ENCODE measurements around the gene LAMA3.

The LAMA3 gene

GRCh38 chr18:23934252-23934651, 245.0 kb downstream of the LAMA3 start:
- Histone ChIP-seq H3K4me3 (ENCODE audit: low read depth, low read length) (no peak overlapping the region), H3K4me1 (ENCODE audit: control insufficient read depth, insufficient read depth, low read length) (no peaks in the 10 kb centered on the region), H3K27me3 (ENCODE audit: control insufficient read depth, insufficient read depth, low read length) (no peaks in the 10 kb centered on the region), H3K9ac (ENCODE audit: low read depth, low read length) (no peak overlapping the region), H3K36me3 (ENCODE audit: control insufficient read depth, insufficient read depth, low read length) (no peaks in the 10 kb centered on the region), H3K9me3 (ENCODE audit: control insufficient read depth, insufficient read depth, low read length) (no peaks in the 10 kb centered on the region)

GRCh38 chr18:23934863-23935262, 245.6 kb downstream of the LAMA3 start:
- H3K36me3 ChIP-seq (ENCODE audit: control insufficient read depth, insufficient read depth, low read length) = no peaks in the 10 kb centered on the region
- no peak overlapping the region for H3K9ac ChIP-seq (ENCODE audit: low read depth, low read length)
- no peaks in the 10 kb centered on the region for H3K27me3 ChIP-seq (ENCODE audit: control insufficient read depth, insufficient read depth, low read length)
- H3K4me1 ChIP-seq (ENCODE audit: control insufficient read depth, insufficient read depth, low read length) = no peaks in the 10 kb centered on the region
- no peak overlapping the region for H3K4me3 ChIP-seq (ENCODE audit: low read depth, low read length)
- no peaks in the 10 kb centered on the region for H3K9me3 ChIP-seq (ENCODE audit: control insufficient read depth, insufficient read depth, low read length)

- H3K9ac ChIP-seq (ENCODE audit: low read depth, low read length) = no peak overlapping the region
- H3K27me3 ChIP-seq (ENCODE audit: control insufficient read depth, insufficient read depth, low read length) = no peaks in the 10 kb centered on the region
- no peak overlapping the region for H3K4me3 ChIP-seq (ENCODE audit: low read depth, low read length)
- no peaks in the 10 kb centered on the region for H3K4me1 ChIP-seq (ENCODE audit: control insufficient read depth, insufficient read depth, low read length)
- H3K36me3 ChIP-seq (ENCODE audit: control insufficient read depth, insufficient read depth, low read length) = no peaks in the 10 kb centered on the region
- H3K9me3 ChIP-seq (ENCODE audit: control insufficient read depth, insufficient read depth, low read length) = no peaks in the 10 kb centered on the region
Observed at GRCh38 chr18:23935804-23936203, 246.6 kb downstream of the LAMA3 start.

GRCh38 chr18:23936381-23936958, 247.2 kb downstream of the LAMA3 start:
- Histone ChIP-seq H3K9me3 (ENCODE audit: control insufficient read depth, insufficient read depth, low read length) (no peaks in the 10 kb centered on the region), H3K27me3 (ENCODE audit: control insufficient read depth, insufficient read depth, low read length) (no peaks in the 10 kb centered on the region), H3K36me3 (ENCODE audit: control insufficient read depth, insufficient read depth, low read length) (no peaks in the 10 kb centered on the region), H3K9ac (ENCODE audit: low read depth, low read length) (no peak overlapping the region), H3K4me1 (ENCODE audit: control insufficient read depth, insufficient read depth, low read length) (no peaks in the 10 kb centered on the region), H3K4me3 (ENCODE audit: low read depth, low read length) (no peak overlapping the region)

GRCh38 chr18:23938043-23938756, 248.9 kb downstream of the LAMA3 start:
- H3K4me1 ChIP-seq (ENCODE audit: control insufficient read depth, insufficient read depth, low read length) = no peaks in the 10 kb centered on the region
- H3K4me3 ChIP-seq (ENCODE audit: low read depth, low read length) = no peak overlapping the region
- no peaks in the 10 kb centered on the region for H3K36me3 ChIP-seq (ENCODE audit: control insufficient read depth, insufficient read depth, low read length)
- no peaks in the 10 kb centered on the region for H3K9me3 ChIP-seq (ENCODE audit: control insufficient read depth, insufficient read depth, low read length)
- no peak overlapping the region for H3K9ac ChIP-seq (ENCODE audit: low read depth, low read length)
- H3K27me3 ChIP-seq (ENCODE audit: control insufficient read depth, insufficient read depth, low read length) = no peaks in the 10 kb centered on the region

- no peaks in the 10 kb centered on the region for H3K27me3 ChIP-seq (ENCODE audit: control insufficient read depth, insufficient read depth, low read length)
- no peaks in the 10 kb centered on the region for H3K9me3 ChIP-seq (ENCODE audit: control insufficient read depth, insufficient read depth, low read length)
- no peak overlapping the region for H3K9ac ChIP-seq (ENCODE audit: low read depth, low read length)
- no peak overlapping the region for H3K4me3 ChIP-seq (ENCODE audit: low read depth, low read length)
- no peaks in the 10 kb centered on the region for H3K4me1 ChIP-seq (ENCODE audit: control insufficient read depth, insufficient read depth, low read length)
- no peaks in the 10 kb centered on the region for H3K36me3 ChIP-seq (ENCODE audit: control insufficient read depth, insufficient read depth, low read length)
Observed at GRCh38 chr18:23938901-23939341, 249.7 kb downstream of the LAMA3 start.

GRCh38 chr18:23939366-23939765, 250.1 kb downstream of the LAMA3 start:
- Histone ChIP-seq H3K27me3 (ENCODE audit: control insufficient read depth, insufficient read depth, low read length) (no peaks in the 10 kb centered on the region), H3K36me3 (ENCODE audit: control insufficient read depth, insufficient read depth, low read length) (no peaks in the 10 kb centered on the region), H3K4me1 (ENCODE audit: control insufficient read depth, insufficient read depth, low read length) (no peaks in the 10 kb centered on the region), H3K9me3 (ENCODE audit: control insufficient read depth, insufficient read depth, low read length) (no peaks in the 10 kb centered on the region), H3K4me3 (ENCODE audit: low read depth, low read length) (no peak overlapping the region), H3K9ac (ENCODE audit: low read depth, low read length) (no peak overlapping the region)

- Histone ChIP-seq H3K27me3 (ENCODE audit: control insufficient read depth, insufficient read depth, low read length) (no peaks in the 10 kb centered on the region), H3K9me3 (ENCODE audit: control insufficient read depth, insufficient read depth, low read length) (no peaks in the 10 kb centered on the region), H3K4me1 (ENCODE audit: control insufficient read depth, insufficient read depth, low read length) (no peaks in the 10 kb centered on the region), H3K4me3 (ENCODE audit: low read depth, low read length) (no peak overlapping the region), H3K36me3 (ENCODE audit: control insufficient read depth, insufficient read depth, low read length) (no peaks in the 10 kb centered on the region), H3K9ac (ENCODE audit: low read depth, low read length) (no peak overlapping the region)
Observed at GRCh38 chr18:23939896-23940295, 250.6 kb downstream of the LAMA3 start.

- no peaks in the 10 kb centered on the region for H3K36me3 ChIP-seq (ENCODE audit: control insufficient read depth, insufficient read depth, low read length)
- no peaks in the 10 kb centered on the region for H3K27me3 ChIP-seq (ENCODE audit: control insufficient read depth, insufficient read depth, low read length)
- no peaks in the 10 kb centered on the region for H3K9me3 ChIP-seq (ENCODE audit: control insufficient read depth, insufficient read depth, low read length)
- H3K4me3 ChIP-seq (ENCODE audit: low read depth, low read length) = no peak overlapping the region
- no peak overlapping the region for H3K9ac ChIP-seq (ENCODE audit: low read depth, low read length)
- H3K4me1 ChIP-seq (ENCODE audit: control insufficient read depth, insufficient read depth, low read length) = no peaks in the 10 kb centered on the region
Observed at GRCh38 chr18:23941791-23942190, 252.5 kb downstream of the LAMA3 start.

- no peak overlapping the region for H3K9ac ChIP-seq (ENCODE audit: low read depth, low read length)
- H3K4me3 ChIP-seq (ENCODE audit: low read depth, low read length) = no peak overlapping the region
- no peaks in the 10 kb centered on the region for H3K9me3 ChIP-seq (ENCODE audit: control insufficient read depth, insufficient read depth, low read length)
- H3K27me3 ChIP-seq (ENCODE audit: control insufficient read depth, insufficient read depth, low read length) = no peaks in the 10 kb centered on the region
- H3K36me3 ChIP-seq (ENCODE audit: control insufficient read depth, insufficient read depth, low read length) = no peaks in the 10 kb centered on the region
- no peaks in the 10 kb centered on the region for H3K4me1 ChIP-seq (ENCODE audit: control insufficient read depth, insufficient read depth, low read length)
Observed at GRCh38 chr18:23943104-23943503, 253.9 kb downstream of the LAMA3 start.

GRCh38 chr18:23943903-23944624, 254.8 kb downstream of the LAMA3 start:
- Histone ChIP-seq H3K4me1 (ENCODE audit: control insufficient read depth, insufficient read depth, low read length) (no peaks in the 10 kb centered on the region), H3K9ac (ENCODE audit: low read depth, low read length) (no peak overlapping the region), H3K4me3 (ENCODE audit: low read depth, low read length) (no peak overlapping the region), H3K27me3 (ENCODE audit: control insufficient read depth, insufficient read depth, low read length) (no peaks in the 10 kb centered on the region), H3K9me3 (ENCODE audit: control insufficient read depth, insufficient read depth, low read length) (no peaks in the 10 kb centered on the region), H3K36me3 (ENCODE audit: control insufficient read depth, insufficient read depth, low read length) (no peaks in the 10 kb centered on the region)

Data from iPS-15b (cell line).